ENCODE measurements around the gene GGT6. TPM values are rescaled to one million over a fixed set of nuclear protein-coding genes. Genes with fewer than 3 reads are reported as not detected.
"Not testable (repeated sequence)": the region's sequence is repeated elsewhere in the genome, so short reads cannot be mapped to it uniquely, and the experiment has no call there.

Gene GGT6
- total RNA-seq, 1 experiment from 2014 or later, result not detected

DNA sequence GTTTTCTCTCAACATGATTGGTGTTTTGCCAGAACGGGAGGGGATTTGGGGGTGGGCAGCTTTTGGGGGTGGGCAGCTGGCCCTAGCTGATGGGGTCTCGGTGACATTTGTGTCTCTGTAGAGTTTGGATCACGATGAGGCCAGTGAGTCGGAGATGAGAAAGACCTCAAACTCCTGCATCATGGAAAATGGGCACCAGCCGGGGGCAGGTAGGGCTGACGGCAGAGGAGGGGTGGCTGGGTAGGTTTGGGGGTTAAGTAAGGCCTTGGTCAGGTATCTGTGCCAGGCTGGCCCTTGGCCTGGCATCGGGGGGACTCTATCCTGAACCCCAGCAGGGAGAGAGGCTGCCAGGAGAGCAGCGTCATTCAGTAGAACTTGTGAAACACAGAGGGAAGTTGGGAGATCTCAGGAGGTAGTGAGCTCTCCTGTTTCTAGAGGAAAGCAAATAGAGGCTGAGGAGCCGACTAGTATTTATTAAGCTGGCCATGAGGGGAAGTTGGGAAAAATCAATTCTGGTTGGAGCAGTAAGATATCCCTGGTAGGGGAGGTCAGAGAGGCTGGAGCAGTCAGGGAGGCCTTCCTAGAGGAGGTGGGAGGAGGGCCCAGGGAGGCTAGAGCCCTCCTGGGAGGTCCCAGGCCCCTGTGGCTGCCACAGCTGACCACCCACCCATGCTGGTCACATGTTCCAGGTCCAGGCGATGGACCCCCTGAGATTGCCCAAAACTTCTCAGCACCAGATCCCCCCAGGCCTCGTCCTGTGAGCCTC, 32.0 kb upstream of the GGT6 start:
- Histone ChIP-seq H3K4me2 (ENCODE audit: low read length) (no peak overlapping the region), H3K36me3 (ENCODE audit: low read depth, low read length) (no peaks in the 10 kb centered on the region), H3K9me2 (replicated peaks; ENCODE audit: low read length) (no peaks in the 10 kb centered on the region), H3F3A (ENCODE audit: low read length, unreplicated experiment) (no peaks in the 10 kb centered on the region), H3K9me3 (ENCODE audit: low read length) (no peaks in the 10 kb centered on the region), H3K4me1 (ENCODE audit: insufficient read depth, low read length) (no peaks in the 10 kb centered on the region), H3K27me3 (ENCODE audit: low read length) (no peaks in the 10 kb centered on the region), H3K79me2 (ENCODE audit: low read length) (no peaks in the 10 kb centered on the region), H4K20me1 (ENCODE audit: low read length) (no peaks in the 10 kb centered on the region), H3K9ac (ENCODE audit: low read length) (no peak overlapping the region), H3K4me3 (ENCODE audit: low read length) (no peak overlapping the region), H3K27ac (ENCODE audit: low read length) (no peak overlapping the region), H2AFZ (ENCODE audit: low read length) (no peak overlapping the region)
- no TSS peak for BruUV-seq (replicated peaks)
- intact Hi-C loops (cut with micrococcal nuclease), result no loop called here
- TF ChIP-seq EZH2 (IDR thresholded peaks at IDR 0.05; ENCODE audit: low read length, unreplicated experiment) (no peak), EZH2phosphoT487 (IDR thresholded peaks at IDR 0.05; ENCODE audit: borderline replicate concordance, low read length) (no peak)
- TF ChIP-seq, protein P1, sequence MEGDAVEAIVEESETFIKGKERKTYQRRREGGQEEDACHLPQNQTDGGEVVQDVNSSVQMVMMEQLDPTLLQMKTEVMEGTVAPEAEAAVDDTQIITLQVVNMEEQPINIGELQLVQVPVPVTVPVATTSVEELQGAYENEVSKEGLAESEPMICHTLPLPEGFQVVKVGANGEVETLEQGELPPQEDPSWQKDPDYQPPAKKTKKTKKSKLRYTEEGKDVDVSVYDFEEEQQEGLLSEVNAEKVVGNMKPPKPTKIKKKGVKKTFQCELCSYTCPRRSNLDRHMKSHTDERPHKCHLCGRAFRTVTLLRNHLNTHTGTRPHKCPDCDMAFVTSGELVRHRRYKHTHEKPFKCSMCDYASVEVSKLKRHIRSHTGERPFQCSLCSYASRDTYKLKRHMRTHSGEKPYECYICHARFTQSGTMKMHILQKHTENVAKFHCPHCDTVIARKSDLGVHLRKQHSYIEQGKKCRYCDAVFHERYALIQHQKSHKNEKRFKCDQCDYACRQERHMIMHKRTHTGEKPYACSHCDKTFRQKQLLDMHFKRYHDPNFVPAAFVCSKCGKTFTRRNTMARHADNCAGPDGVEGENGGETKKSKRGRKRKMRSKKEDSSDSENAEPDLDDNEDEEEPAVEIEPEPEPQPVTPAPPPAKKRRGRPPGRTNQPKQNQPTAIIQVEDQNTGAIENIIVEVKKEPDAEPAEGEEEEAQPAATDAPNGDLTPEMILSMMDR (conservative IDR thresholded peaks at IDR 0.05; ENCODE audit: low read depth, low read length), result no peak
- ChIA-PET CTCF (no interaction called here), POLR2A (ENCODE audit: unreplicated experiment) (no interaction called here)
- ATAC-seq, result no peak
- no peak for DNase-seq

DNA sequence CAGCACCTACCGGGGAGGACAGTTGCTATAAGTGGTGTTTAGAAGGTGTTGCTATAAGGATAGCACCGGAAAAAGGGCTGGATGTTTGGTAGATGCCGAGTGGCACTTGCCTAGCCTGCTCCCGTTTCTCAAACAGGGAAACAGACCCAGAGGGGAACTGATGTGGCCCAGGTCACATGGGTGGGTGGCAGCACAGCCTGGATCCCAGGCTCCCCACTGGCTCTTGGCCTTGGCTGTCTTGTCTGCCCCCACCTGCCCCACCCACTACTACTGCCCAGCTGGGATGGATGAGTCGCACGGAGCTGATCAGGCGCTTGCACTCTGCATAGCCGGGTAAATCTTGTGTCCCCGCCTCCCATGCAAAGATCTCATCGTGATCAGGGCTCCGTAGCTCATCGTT, 31.2 kb upstream of the GGT6 start:
- DNase-seq, result peak; percentile 6
- no peak for ATAC-seq
- CTCF ChIA-PET, result no interaction called here
- TF ChIP-seq EZH2 (IDR thresholded peaks at IDR 0.05; ENCODE audit: low read length, unreplicated experiment), result no peak
- TF ChIP-seq, protein P1 (conservative IDR thresholded peaks at IDR 0.05; ENCODE audit: low read depth, low read length), result no peak
- TF ChIP-seq EZH2phosphoT487 (IDR thresholded peaks at IDR 0.05; ENCODE audit: borderline replicate concordance, low read length), result no peak
- Histone ChIP-seq H3K4me3 (ENCODE audit: low read length) (no peak overlapping the region), H3K4me1 (ENCODE audit: insufficient read depth, low read length) (no peaks in the 10 kb centered on the region), H3K27me3 (ENCODE audit: low read length) (peaks cover 5% of the 10 kb centered on the region; the same call in 1 of the 2 replicates), H2AFZ (ENCODE audit: low read length) (no peak overlapping the region), H4K20me1 (ENCODE audit: low read length) (no peaks in the 10 kb centered on the region), H3K4me2 (ENCODE audit: low read length) (no peak overlapping the region), H3F3A (ENCODE audit: low read length, unreplicated experiment) (no peaks in the 10 kb centered on the region), H3K9me3 (ENCODE audit: low read length) (no peaks in the 10 kb centered on the region), H3K79me2 (ENCODE audit: low read length) (no peaks in the 10 kb centered on the region), H3K27ac (ENCODE audit: low read length) (no peak overlapping the region), H3K9ac (ENCODE audit: low read length) (no peak overlapping the region), H3K9me2 (replicated peaks; ENCODE audit: low read length) (no peaks in the 10 kb centered on the region), H3K36me3 (ENCODE audit: low read depth, low read length) (no peaks in the 10 kb centered on the region)
- intact Hi-C loops (cut with micrococcal nuclease), result no loop called here
- POLR2A ChIA-PET (ENCODE audit: unreplicated experiment), result no interaction called here
- no TSS peak for BruUV-seq (replicated peaks)

DNA sequence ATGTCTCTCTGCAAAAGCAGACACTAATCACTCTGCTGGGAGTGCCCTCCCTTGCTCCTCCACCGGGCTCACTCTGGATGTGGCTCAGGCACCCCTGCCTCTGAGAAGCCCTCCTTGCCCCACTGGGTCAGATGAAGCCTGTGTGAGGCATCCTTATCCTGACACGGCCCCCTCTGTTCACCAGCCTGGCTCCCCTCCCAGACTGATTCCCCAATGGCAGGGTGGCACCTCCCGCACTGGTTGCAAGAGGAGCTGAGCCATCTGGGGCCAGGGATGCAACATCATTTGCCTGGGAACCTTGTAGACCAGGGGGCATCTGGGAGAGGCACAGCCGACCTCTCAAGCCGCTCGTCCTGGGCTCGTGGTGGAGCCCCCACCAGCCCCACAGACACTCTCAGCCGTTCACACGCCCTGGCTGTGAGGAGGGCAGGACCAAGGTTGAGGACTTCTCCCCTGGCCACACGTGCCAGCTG, 30.6 kb upstream of the GGT6 start:
- Histone ChIP-seq H3K27me3 (ENCODE audit: low read length) (peaks cover 7% of the 10 kb centered on the region; the same call in 1 of the 2 replicates), H2AFZ (ENCODE audit: low read length) (no peak overlapping the region), H3K79me2 (ENCODE audit: low read length) (no peaks in the 10 kb centered on the region), H3F3A (ENCODE audit: low read length, unreplicated experiment) (no peaks in the 10 kb centered on the region), H3K4me2 (ENCODE audit: low read length) (no peak overlapping the region), H3K36me3 (ENCODE audit: low read depth, low read length) (no peaks in the 10 kb centered on the region), H3K9me3 (ENCODE audit: low read length) (no peaks in the 10 kb centered on the region), H4K20me1 (ENCODE audit: low read length) (no peaks in the 10 kb centered on the region), H3K9me2 (replicated peaks; ENCODE audit: low read length) (no peaks in the 10 kb centered on the region), H3K4me3 (ENCODE audit: low read length) (no peak overlapping the region), H3K4me1 (ENCODE audit: insufficient read depth, low read length) (no peaks in the 10 kb centered on the region), H3K9ac (ENCODE audit: low read length) (no peak overlapping the region), H3K27ac (ENCODE audit: low read length) (no peak overlapping the region)
- intact Hi-C loops (cut with micrococcal nuclease), result no loop called here
- TF ChIP-seq EZH2phosphoT487 (IDR thresholded peaks at IDR 0.05; ENCODE audit: borderline replicate concordance, low read length), result no peak
- TF ChIP-seq, protein P1 (conservative IDR thresholded peaks at IDR 0.05; ENCODE audit: low read depth, low read length), result no peak
- no peak for TF ChIP-seq EZH2 (IDR thresholded peaks at IDR 0.05; ENCODE audit: low read length, unreplicated experiment)
- CTCF ChIA-PET, result no interaction called here
- ATAC-seq (no peak), DNase-seq (no peak)
- no TSS peak for BruUV-seq (replicated peaks)
- POLR2A ChIA-PET (ENCODE audit: unreplicated experiment), result no interaction called here

DNA sequence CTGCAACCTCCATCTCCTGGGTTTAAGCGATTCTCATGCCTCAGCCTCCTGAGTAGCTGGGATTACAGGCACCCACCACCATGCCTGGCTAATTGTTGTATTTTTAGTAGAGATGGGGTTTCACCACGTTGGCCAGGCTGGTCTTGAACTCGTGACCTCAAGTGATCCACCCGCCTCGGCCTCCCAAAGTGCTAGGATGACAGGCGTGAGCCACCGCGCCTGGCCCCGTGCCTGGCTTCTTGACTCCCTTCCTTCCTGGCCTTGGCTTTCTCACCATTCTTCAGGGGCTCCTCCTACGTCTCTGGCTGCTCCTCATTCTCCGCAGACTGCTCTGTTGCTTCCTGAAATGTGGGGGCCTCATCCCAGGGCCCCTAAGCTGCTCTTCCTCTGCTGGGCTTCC, 29.7 kb upstream of the GGT6 start:
- H4K20me1 ChIP-seq (ENCODE audit: low read length); CTCF ChIA-PET; H3K27ac ChIP-seq (ENCODE audit: low read length); intact Hi-C loops (cut with micrococcal nuclease); H3K9ac ChIP-seq (ENCODE audit: low read length); ATAC-seq; H2AFZ ChIP-seq (ENCODE audit: low read length); H3K9me3 ChIP-seq (ENCODE audit: low read length); H3K4me2 ChIP-seq (ENCODE audit: low read length); H3F3A ChIP-seq (ENCODE audit: low read length, unreplicated experiment); H3K36me3 ChIP-seq (ENCODE audit: low read depth, low read length); H3K9me2 ChIP-seq (replicated peaks; ENCODE audit: low read length); H3K4me1 ChIP-seq (ENCODE audit: insufficient read depth, low read length); H3K79me2 ChIP-seq (ENCODE audit: low read length); H3K4me3 ChIP-seq (ENCODE audit: low read length); POLR2A ChIA-PET (ENCODE audit: unreplicated experiment); BruUV-seq (replicated peaks); DNase-seq: not testable (repeated sequence)
- H3K27me3 ChIP-seq (ENCODE audit: low read length), result peaks cover 16% of the 10 kb centered on the region

Measured in PC-3 (cell line).